Transverse colon (tissue), 4 donors: Measurements from ENCODE around the gene HHEX.

Experiments
- POLR2AphosphoS5 ChIP-seq, 3 donors: sonication (generic); formaldehyde crosslinking; IDR thresholded peaks; one replicate each; pipeline ENCODE4 v1.6.1; 2016; ENCODE audit warnings: antibody characterized with exemption in 3 of 3
- TF ChIP-seq, protein P1 (sequence below), 5 experiments: fragments of 200-600 bp in 3 of 5; fragments of 450-650 bp in 2 of 5; sonication (generic) in 3 of 5; IDR thresholded peaks; 1 replicate in 2 of 5; 2 replicates in 3 of 5; pipeline ENCODE4 v1.5.1; 2016 to 2017; ENCODE audit warnings: antibody characterized with exemption in 5 of 5, inconsistent platforms in 3 of 5, mild to moderate bottlenecking in 2 of 5, moderate library complexity in 1 of 5

DNA sequence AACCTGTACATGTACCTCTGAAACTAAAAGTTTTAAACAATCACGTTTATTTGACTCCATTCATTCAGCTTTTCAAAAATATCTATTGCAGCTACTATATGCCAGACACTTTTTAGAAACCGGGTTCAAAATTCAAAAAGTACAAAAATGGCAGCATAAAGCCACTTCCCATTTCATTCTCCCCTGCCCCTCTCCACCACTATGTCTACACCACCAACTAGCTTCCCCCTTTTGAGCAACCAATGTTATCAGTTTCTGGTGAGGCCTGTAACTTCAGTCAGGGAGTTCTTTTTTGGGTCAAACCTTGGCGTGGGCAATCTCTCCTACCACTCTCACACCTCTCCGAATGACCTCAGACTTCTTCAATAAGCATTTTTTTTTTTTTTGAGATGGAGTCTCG is 11.5 kb upstream of the HHEX start:
- TF ChIP-seq, protein P1, sequence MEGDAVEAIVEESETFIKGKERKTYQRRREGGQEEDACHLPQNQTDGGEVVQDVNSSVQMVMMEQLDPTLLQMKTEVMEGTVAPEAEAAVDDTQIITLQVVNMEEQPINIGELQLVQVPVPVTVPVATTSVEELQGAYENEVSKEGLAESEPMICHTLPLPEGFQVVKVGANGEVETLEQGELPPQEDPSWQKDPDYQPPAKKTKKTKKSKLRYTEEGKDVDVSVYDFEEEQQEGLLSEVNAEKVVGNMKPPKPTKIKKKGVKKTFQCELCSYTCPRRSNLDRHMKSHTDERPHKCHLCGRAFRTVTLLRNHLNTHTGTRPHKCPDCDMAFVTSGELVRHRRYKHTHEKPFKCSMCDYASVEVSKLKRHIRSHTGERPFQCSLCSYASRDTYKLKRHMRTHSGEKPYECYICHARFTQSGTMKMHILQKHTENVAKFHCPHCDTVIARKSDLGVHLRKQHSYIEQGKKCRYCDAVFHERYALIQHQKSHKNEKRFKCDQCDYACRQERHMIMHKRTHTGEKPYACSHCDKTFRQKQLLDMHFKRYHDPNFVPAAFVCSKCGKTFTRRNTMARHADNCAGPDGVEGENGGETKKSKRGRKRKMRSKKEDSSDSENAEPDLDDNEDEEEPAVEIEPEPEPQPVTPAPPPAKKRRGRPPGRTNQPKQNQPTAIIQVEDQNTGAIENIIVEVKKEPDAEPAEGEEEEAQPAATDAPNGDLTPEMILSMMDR (IDR thresholded peaks at IDR 0.05): no peak
- TF ChIP-seq POLR2AphosphoS5 (IDR thresholded peaks at IDR 0.05): no peak
